Raji (cell line): Measurements from ENCODE around the gene CLCN5.

Experiments used
- POLR2A ChIP-seq: IDR thresholded peaks from 2 replicates; pipeline ENCODE4 v1.6.1; 2011; ENCODE audit warnings: low read depth, low read length, control low read depth; ENCODE audit not compliant: insufficient read depth

CLCN5 gene

DNA sequence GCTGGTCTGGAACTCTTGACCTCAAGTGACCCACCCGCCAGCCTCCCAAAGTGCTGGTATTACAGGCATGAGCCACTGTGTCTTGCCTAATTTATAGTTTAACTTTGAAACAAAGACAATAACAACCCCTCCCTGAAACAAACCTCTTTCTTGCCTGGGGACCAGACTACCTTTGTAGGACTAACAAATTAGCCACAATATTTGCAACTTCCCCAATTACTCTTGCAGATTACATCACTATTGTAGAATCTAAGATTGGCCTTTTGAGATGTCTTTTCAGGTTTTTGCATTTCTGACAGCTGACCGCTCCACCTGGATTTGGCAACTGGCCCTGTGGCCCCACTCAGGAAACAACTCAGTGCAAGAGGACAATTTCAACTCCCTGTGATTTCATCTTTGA, 193.6 kb downstream of the CLCN5 start:
- no peak for TF ChIP-seq POLR2A

DNA sequence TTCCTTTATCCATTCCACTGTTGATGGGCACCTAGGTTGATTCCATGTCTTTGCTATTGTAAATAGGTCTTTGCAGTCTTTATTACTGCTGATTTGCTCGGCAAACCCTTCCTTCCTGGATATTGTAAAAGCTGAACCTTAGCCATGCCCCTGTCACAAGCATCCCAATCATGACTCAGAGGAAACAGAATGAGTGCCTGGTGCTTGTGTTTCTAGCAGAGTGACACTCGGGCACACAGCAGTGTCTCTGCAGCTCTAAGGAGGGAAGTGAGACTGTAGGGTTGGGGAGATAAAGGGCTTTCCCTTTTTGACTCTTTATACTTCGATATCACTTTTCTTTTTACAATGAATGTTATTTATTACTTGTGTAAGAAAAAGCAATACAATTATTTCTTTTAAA, 195.1 kb downstream of the CLCN5 start:
- TF ChIP-seq POLR2A = no peak

DNA sequence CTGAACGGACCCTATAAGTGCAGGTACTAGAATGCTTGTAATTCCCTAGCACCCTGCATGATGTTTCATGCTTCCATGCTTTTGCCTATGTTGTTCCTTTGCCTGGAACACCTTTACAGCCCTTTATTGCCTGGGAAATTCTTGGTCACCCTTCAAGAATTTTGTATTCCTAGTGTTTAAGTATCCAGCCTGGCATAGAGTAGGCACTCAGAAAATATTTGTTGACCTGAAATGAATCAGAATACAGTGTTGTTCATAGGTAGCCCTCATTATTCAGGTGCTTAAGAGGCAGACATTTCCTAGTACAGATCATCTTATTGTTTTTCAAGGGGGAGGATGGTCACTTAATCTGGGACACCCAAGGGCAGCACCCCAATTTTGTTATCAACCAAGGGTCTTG, 203.1 kb downstream of the CLCN5 start:
- no peak for TF ChIP-seq POLR2A

DNA sequence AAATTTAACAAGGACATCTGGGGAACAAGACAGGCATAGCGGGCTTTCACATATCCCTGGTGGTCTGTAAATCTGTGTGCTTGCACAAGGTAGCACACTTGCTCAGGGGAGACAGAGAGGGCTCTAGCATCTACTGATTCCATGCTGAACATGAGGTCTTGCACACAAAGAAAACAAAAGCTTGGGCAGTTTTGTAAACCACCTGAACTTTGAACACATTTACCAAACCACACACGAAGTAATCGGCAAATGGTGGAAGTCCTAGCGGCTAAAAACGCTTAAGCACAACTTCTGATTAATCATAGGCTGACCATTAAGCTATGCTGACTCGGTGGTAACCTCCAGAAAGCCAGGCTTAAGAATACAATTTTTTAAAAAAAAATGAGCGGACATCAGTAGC, 225.6 kb downstream of the CLCN5 start:
- TF ChIP-seq POLR2A = no peak
